Activated CD4-positive, alpha-beta T cell treated with anti-CD3 and anti-CD28 coated beads, Interleukin-2, amount 10 ng/mL, durations not matched to agents 7 days and 5 days (primary cell): ENCODE results near the gene ALPK3. TPM values are rescaled to one million over a fixed set of nuclear protein-coding genes. Genes with fewer than 3 reads are reported as not detected.

Source experiments
- CTCF ChIA-PET: fragments of 350-600 bp; sonication (Branson Sonifier 250); formaldehyde crosslinking; loops from one replicate; lab custom pipeline; 2021; ENCODE audit warnings: antibody characterized with exemption; lab: Charles Lee
- POLR2A ChIA-PET: fragments of 350-600 bp; sonication (Branson Sonifier 250); formaldehyde crosslinking; loops from one replicate; lab custom pipeline; 2021; ENCODE audit warnings: antibody characterized with exemption; lab: Charles Lee
- DNase-seq: peaks from one replicate; pipeline ENCODE4 v3.0.0-alpha.2; 2020
- H3K27ac Mint-ChIP-seq: one replicate; pipeline ENCODE4 v1.8.0; 2021; ENCODE audit warnings: mild to moderate bottlenecking, moderate library complexity, mixed read lengths
- H3K27me3 Mint-ChIP-seq: one replicate; pipeline ENCODE4 v1.8.0; 2021; ENCODE audit warnings: mixed read lengths
- H3K36me3 Mint-ChIP-seq: one replicate; pipeline ENCODE4 v1.8.0; 2021; ENCODE audit warnings: low read depth, mixed read lengths
- H3K4me1 Mint-ChIP-seq: one replicate; pipeline ENCODE4 v1.8.0; 2021; ENCODE audit warnings: mixed read lengths
- H3K4me3 Mint-ChIP-seq: one replicate; pipeline ENCODE4 v1.8.0; 2021; ENCODE audit warnings: mild to moderate bottlenecking, moderate library complexity, mixed read lengths
- H3K9me3 Mint-ChIP-seq: one replicate; pipeline ENCODE4 v1.8.0; 2021; ENCODE audit warnings: mixed read lengths
- total RNA-seq, 2 experiments: library from RNA; stranded (reverse); gene quantifications; one replicate each; pipeline ENCODE4 v1.2.3, GENCODE V29; 2021

Gene ALPK3
- total RNA-seq, 2 experiments from 2014 or later = 0.15 to 0.27 TPM

GRCh38 chr15:84914351-84914750 is 97.2 kb downstream of the ALPK3 start:
- CTCF ChIA-PET = interaction anchor here (0.6 to 1.7 kb wide), 4 partner anchors 11 to 327 kb away, joined by 3 read pairs; no protein-coding TSS in a partner anchor
- peaks cover 2% of the 10 kb centered on the region for H3K36me3 Mint-ChIP-seq

GRCh38 chr15:84914909-84915605 is 97.9 kb downstream of the ALPK3 start:
- peak overlapping the region; percentile 61 for H3K4me3 Mint-ChIP-seq
- H3K27ac Mint-ChIP-seq = peak overlapping the region; percentile 83

More at GRCh38 chr15:84914351-84914750, 97.2 kb downstream of the ALPK3 start:
- no peak for DNase-seq
- POLR2A ChIA-PET = no interaction called here
- Mint-ChIP-seq H3K9me3 (no peaks in the 10 kb centered on the region), H3K4me3 (no peak overlapping the region), H3K27me3 (peaks cover 4% of the 10 kb centered on the region), H3K27ac (no peak overlapping the region), H3K4me1 (peaks cover 19% of the 10 kb centered on the region)

GRCh38 chr15:84915606-84915958 is 98.4 kb downstream of the ALPK3 start:
- CTCF ChIA-PET = interaction anchor here (0.6 kb wide), 1 partner anchor 730 kb away, joined by 4 read pairs; no protein-coding TSS in a partner anchor

More at GRCh38 chr15:84914909-84915605, 97.9 kb downstream of the ALPK3 start:
- Mint-ChIP-seq H3K4me1 (peaks cover 19% of the 10 kb centered on the region), H3K27me3 (peaks cover 6% of the 10 kb centered on the region), H3K36me3 (peaks cover 2% of the 10 kb centered on the region), H3K9me3 (no peaks in the 10 kb centered on the region)
- peak; percentile 71 for DNase-seq
- ChIA-PET CTCF (interaction anchor here (0.6 to 1.2 kb wide), 3 partner anchors 10 to 327 kb away, joined by 3 read pairs; no protein-coding TSS in a partner anchor), POLR2A (no interaction called here)

GRCh38 chr15:84917452-84917851 is 100.3 kb downstream of the ALPK3 start:
- POLR2A ChIA-PET = no interaction called here

More at GRCh38 chr15:84915606-84915958, 98.4 kb downstream of the ALPK3 start:
- DNase-seq = no peak
- Mint-ChIP-seq H3K27ac (peak overlapping the region; percentile 72), H3K36me3 (peaks cover 2% of the 10 kb centered on the region), H3K4me3 (no peak overlapping the region), H3K9me3 (no peaks in the 10 kb centered on the region), H3K4me1 (peaks cover 19% of the 10 kb centered on the region), H3K27me3 (peaks cover 6% of the 10 kb centered on the region)
- POLR2A ChIA-PET = no interaction called here

GRCh38 chr15:84919106-84919667 is 102.0 kb downstream of the ALPK3 start:
- no peak overlapping the region for H3K27ac Mint-ChIP-seq

More at GRCh38 chr15:84917452-84917851, 100.3 kb downstream of the ALPK3 start:
- H3K9me3 Mint-ChIP-seq = no peaks in the 10 kb centered on the region
- peaks cover 2% of the 10 kb centered on the region for H3K36me3 Mint-ChIP-seq
- H3K4me3 Mint-ChIP-seq = no peak overlapping the region
- peak overlapping the region; percentile 26 for H3K27ac Mint-ChIP-seq
- CTCF ChIA-PET = interaction anchor here (0.7 to 2.2 kb wide), 5 partner anchors 10 to 319 kb away, joined by 3 to 6 read pairs (median 3); no protein-coding TSS in a partner anchor
- no peak for DNase-seq
- H3K27me3 Mint-ChIP-seq = peaks cover 7% of the 10 kb centered on the region
- H3K4me1 Mint-ChIP-seq = peaks cover 17% of the 10 kb centered on the region

GRCh38 chr15:84921121-84921520 is 104.0 kb downstream of the ALPK3 start:
- Mint-ChIP-seq H3K4me3 (no peak overlapping the region), H3K27ac (no peak overlapping the region), H3K27me3 (peaks cover 8% of the 10 kb centered on the region), H3K4me1 (no peaks in the 10 kb centered on the region), H3K9me3 (no peaks in the 10 kb centered on the region), H3K36me3 (no peaks in the 10 kb centered on the region)
- ChIA-PET CTCF (no interaction called here), POLR2A (no interaction called here)
- no peak for DNase-seq

More at GRCh38 chr15:84919106-84919667, 102.0 kb downstream of the ALPK3 start:
- Mint-ChIP-seq H3K9me3 (no peaks in the 10 kb centered on the region), H3K4me3 (no peak overlapping the region), H3K4me1 (peaks cover 14% of the 10 kb centered on the region), H3K36me3 (peaks cover 2% of the 10 kb centered on the region), H3K27me3 (peaks cover 8% of the 10 kb centered on the region)
- ChIA-PET CTCF (interaction anchor here (1.0 kb wide), 1 partner anchor 9 kb away, joined by 3 read pairs; no protein-coding TSS in a partner anchor), POLR2A (no interaction called here)
- DNase-seq = no peak

GRCh38 chr15:84922530-84922929 is 105.4 kb downstream of the ALPK3 start:
- DNase-seq = no peak
- ChIA-PET POLR2A (no interaction called here), CTCF (interaction anchor here (1.1 to 1.4 kb wide), 2 partner anchors 9 to 88 kb away, joined by 3 read pairs; no protein-coding TSS in a partner anchor)
- Mint-ChIP-seq H3K36me3 (no peaks in the 10 kb centered on the region), H3K4me3 (no peak overlapping the region), H3K9me3 (no peaks in the 10 kb centered on the region), H3K27ac (no peak overlapping the region), H3K27me3 (peaks cover 8% of the 10 kb centered on the region), H3K4me1 (no peaks in the 10 kb centered on the region)

Other genes with a start within 250 kb of the ALPK3 start
- 1 to 10 TPM; 6.3 to 6.6 TPM for gene ZSCAN2, start 216.3 kb upstream of the ALPK3 start, total RNA-seq
- 10 to 100 TPM; 22.1 to 23.8 TPM for gene WDR73, start 163.1 kb upstream of the ALPK3 start, total RNA-seq
- gene NMB, start 159.2 kb upstream of the ALPK3 start, total RNA-seq = 1 to 10 TPM; 2.8 to 3.8 TPM
- 100 to 1,000 TPM; 110 to 119 TPM for gene SEC11A, start 101.2 kb upstream of the ALPK3 start, total RNA-seq
- gene ZNF592, start 68.8 kb upstream of the ALPK3 start, total RNA-seq = 10 to 100 TPM; 44.3 to 51.9 TPM
- gene SLC28A1, start 67.3 kb downstream of the ALPK3 start, total RNA-seq = not detected
- gene PDE8A, start 164.5 kb downstream of the ALPK3 start, total RNA-seq = 10 to 100 TPM; 17.0 to 18.2 TPM